OCI-LY1 (cell line): ENCODE results near the gene BCO2.

Experiments used
- EZH2 ChIP-seq: fragments of 200-600 bp; sonication (generic), shearing (Covaris generic); IDR thresholded peaks from 2 replicates; pipeline ENCODE4 v1.8.0; 2017; ENCODE audit warnings: borderline replicate concordance, mixed run types, mild to moderate bottlenecking, antibody characterized with exemption, low read length, moderate library complexity, mixed read lengths
- TF ChIP-seq, protein P1 (sequence below): fragments of 200-600 bp; sonication (generic), shearing (Covaris generic); IDR thresholded peaks from 2 replicates; pipeline ENCODE4 v1.5.1; 2017; ENCODE audit warnings: mild to moderate bottlenecking, antibody characterized with exemption, low read length, moderate library complexity, mixed read lengths

GRCh38 chr11:112165049-112165448, 10.3 kb upstream of the BCO2 start:
- TF ChIP-seq, protein P1, sequence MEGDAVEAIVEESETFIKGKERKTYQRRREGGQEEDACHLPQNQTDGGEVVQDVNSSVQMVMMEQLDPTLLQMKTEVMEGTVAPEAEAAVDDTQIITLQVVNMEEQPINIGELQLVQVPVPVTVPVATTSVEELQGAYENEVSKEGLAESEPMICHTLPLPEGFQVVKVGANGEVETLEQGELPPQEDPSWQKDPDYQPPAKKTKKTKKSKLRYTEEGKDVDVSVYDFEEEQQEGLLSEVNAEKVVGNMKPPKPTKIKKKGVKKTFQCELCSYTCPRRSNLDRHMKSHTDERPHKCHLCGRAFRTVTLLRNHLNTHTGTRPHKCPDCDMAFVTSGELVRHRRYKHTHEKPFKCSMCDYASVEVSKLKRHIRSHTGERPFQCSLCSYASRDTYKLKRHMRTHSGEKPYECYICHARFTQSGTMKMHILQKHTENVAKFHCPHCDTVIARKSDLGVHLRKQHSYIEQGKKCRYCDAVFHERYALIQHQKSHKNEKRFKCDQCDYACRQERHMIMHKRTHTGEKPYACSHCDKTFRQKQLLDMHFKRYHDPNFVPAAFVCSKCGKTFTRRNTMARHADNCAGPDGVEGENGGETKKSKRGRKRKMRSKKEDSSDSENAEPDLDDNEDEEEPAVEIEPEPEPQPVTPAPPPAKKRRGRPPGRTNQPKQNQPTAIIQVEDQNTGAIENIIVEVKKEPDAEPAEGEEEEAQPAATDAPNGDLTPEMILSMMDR: no peak
- no peak for TF ChIP-seq EZH2
